ENCODE measurements around the gene JAM3.

GRCh38 chr11:134158023-134158422 lies 89.2 kb downstream of the JAM3 start:
- TF ChIP-seq CTCF (conservative IDR thresholded peaks at IDR 0.05), result no peak
- no peak for TF ChIP-seq ZFX (IDR thresholded peaks at IDR 0.05)

Measured in C4-2B (cell line).